ENCODE data around the gene TMEM266.

TMEM266 gene

DNA sequence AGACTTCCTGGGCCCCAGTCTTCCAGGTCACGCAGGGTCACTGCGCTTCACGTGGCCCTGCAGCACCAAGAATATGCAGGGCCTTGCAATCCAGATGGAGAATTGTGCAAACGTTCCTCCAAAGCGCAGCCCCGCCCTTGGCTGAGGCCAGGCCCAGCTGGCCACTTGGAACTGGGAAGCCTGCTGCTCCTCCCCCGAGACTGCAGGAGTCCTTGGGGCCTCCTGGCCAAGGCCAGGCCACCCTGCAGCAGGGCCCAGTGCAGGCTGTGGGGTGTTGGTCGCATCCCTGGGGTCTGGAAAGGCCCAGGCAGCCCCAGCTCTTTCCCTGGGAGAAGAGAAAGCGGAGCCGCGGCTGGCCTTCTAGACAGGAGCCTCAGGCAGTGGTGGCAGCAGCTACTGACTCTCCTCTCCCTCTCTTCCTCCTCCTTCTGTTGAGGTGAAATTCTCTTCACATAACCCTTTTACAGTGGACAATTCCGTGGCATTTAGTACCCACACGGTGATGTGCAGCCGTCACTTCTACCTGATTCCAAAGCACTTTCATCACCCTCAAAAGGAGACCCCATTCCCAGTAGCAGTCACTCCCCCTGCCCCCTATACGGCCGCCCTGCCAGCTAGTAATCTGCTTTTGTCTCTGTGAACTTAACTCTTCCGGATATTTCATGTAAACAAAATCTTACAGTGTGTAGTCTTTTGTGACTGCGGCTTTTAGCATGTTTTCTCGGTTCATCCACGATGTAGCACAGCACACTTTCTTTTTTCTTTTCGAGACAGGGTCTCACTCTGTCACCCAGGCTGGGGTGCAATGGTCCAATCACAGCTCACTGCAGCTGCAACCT, 103.9 kb downstream of the TMEM266 start:
- DNase-seq: no peak

GRCh38 chr15:76164602-76165001, 104.8 kb downstream of the TMEM266 start:
- DNase-seq: no peak

DNA sequence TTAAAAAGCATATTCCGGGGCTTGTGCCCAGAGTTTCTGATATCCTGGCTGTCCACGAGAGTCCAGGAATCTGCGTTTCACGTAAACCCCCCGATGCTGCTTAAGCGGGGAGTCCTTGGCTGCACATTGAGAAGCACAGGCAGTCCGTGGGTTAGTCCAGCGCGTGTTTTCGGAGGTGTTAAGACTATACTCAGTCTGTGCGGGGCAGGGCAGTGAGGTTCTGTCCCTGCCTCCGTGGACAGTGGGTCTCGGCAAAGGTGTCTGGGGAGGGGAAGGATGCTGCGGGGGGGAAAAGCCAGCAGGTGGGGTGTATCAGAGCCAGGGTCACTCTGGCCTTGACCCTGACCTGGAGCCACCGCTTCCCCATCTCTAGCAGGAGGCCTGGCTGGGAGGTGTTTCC, 106.2 kb downstream of the TMEM266 start:
- DNase-seq: no peak

DNA sequence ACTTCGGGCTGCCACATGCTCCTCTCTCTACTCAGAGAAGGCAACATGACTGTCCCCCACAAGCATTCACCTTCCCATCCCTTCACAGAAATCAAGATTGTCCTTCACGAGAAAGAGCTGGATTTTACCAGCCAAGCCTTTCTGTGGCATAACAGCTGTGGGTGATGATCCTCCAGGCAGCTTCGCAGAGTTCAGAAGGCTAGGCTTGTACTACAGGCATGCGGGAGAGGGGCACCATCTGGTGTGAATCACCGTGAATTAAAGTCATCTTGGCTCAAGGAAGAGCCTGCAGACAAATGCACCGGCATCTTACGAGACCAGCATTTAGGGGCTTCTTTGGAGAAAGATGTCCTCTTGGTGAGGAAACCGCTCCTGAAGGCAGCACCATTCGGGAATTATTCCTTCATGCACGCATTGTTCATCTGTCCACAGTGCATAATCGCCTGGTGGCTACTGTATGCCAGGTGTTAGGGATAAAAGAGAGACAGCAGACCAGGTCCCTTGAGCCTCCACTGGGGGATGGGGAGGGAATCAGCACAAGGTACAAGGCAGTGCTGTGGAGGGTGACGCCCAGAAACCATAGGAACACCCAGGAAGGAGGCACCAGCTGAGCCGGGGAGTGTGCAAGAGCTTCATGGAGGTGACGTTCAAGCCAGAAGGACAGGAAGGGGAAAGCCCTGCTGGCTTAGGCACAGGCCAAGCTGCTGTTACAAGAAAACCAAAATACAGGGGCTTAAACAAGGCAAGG, 108.6 kb downstream of the TMEM266 start:
- no peak for DNase-seq

GRCh38 chr15:76169018-76169417, 109.2 kb downstream of the TMEM266 start:
- DNase-seq: no peak

GRCh38 chr15:76169911-76170800, 110.4 kb downstream of the TMEM266 start:
- no peak for DNase-seq

DNA sequence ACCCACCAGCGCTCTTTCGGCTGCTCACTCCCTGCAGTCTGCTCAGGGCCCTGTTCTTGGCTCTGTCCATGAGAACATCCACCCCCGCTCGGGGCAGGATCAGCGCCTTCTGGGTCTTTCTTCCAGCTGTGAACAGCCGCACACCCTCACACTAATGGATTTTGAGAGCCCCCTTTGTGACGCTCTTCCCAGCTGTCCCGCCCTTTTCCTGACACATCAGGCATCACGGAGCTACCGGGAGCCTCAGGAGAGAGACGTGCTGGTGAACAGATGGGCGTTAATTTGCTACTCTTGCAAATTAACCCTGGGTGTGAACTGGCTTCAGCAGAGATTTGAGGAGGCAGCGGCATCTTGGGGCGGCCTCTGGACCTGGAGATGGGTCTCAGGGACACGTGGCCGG, 113.0 kb downstream of the TMEM266 start:
- DNase-seq: no peak

GRCh38 chr15:76173317-76173834, 113.6 kb downstream of the TMEM266 start:
- DNase-seq: no peak

DNA sequence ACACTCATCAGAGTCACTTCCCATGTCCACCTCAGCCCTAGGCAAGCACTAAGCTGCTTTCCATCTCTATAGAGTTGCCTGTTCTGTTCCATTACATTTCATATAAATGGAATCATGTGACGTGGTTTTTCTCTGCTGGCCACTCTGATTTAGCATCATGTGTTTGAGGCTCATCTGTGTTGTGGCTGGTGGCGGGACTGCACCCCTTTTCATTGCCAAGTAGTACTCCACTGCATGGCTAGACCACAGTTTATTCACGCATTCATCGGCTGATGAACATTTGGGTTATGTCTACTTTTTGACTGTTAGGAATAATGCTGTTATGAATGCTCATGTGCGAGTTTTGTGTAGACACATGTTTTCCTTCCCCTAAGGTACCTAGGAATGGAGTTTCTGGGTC, 114.9 kb downstream of the TMEM266 start:
- no peak for DNase-seq

DNA sequence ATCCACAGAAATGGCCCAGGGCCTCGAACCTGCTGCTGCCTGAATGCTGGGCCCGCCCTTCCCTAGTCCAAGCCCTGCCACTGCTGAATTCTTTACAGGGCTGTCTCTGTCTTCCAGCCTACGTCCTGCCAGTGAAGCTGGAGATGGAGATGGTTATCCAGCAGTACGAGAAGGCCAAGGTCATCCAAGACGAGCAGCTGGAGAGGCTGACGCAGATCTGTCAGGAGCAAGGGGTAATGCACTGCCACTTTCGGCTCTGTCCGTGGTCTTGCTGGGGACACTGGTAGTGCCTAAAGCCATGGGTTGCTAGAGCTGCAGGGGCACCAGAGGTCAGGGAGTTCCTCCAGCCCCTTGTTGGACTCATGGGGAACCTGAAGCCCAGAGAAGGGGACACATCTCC, 115.7 kb downstream of the TMEM266 start:
- DNase-seq: no peak

- no peak for DNase-seq
Observed at GRCh38 chr15:76176059-76176458, 116.3 kb downstream of the TMEM266 start.

- no peak for DNase-seq
Observed at GRCh38 chr15:76176487-76177085, 116.8 kb downstream of the TMEM266 start.

DNA sequence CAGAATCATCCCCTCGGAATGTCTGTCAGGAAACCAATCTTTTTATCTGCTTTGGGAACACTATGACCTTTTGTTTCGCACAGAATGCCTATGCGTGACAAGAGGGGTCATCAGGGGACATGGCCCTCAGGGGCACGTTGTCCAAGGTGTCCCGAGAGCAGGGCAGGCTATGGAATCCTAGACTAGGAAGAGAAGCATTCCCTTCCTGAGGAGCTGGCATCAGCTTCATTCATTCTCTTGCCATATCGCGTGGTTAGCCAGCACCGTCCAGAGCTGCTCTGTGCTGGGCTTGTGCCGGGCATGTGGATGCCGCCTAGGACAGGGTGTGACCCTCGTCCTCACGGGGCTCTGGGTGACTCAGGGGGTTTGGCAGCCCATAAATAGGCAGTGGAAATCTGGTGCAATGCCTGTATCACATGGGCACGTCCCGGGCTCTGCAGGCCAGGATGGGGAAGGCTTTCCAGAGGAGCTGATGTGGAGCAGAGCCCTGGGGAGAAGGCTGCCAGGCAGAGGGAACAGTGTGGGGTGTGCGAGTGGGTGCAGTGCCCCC, 117.8 kb downstream of the TMEM266 start:
- no peak for DNase-seq

DNA sequence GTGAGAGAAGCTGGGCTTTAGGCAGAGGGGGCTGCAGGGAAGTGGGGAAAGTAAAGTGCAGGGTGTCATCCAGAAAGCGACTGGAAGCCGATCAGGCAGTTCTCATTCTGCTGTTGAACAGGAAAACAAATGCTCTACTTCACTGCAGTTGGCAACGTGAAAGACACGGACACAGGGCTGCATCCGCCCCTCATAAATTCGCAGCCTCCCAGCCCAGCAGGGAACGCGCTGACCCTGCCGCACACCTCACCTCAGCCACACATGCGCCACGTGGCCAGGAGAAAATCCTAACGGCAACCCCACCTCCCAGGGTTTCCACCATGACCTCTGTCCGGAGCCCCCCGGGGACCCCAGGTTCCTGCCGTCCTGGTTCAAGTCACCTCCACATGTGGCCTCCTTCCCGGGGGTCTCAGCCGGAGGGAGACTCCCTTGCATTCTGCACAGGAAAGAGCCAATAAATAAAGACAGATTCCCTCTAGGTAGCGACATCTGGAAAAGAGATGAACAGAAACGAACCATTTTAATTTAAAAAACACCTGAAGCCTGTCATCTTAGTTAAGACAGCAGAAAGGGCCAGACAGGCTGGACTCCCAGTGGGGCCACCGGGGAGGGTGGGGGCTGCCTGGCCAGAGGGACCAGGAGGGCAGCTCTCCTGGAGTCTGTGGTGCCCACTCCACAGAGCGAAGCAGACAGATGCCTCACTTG, 118.7 kb downstream of the TMEM266 start:
- no peak for DNase-seq

DNA sequence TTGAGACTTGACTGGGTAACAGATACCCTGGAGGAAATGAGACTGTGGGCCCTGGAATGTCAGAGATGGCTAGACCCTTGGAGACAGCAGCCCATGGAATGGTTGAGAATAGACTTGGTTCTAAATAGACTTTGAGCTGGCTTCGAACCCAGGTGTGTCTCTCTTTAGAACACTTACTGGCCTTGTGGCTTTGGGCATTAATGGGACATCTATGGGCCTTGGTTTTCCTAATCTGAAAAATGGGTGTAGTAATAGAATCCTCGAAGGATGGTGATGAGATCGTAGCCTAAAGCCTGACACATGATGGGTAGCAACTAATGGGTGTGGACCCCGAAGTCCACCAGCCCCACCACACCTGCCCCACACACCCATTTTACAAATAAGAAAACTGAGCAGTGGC, 119.2 kb downstream of the TMEM266 start:
- no peak for DNase-seq

GRCh38 chr15:76180321-76180720, 120.5 kb downstream of the TMEM266 start:
- DNase-seq: no peak

DNA sequence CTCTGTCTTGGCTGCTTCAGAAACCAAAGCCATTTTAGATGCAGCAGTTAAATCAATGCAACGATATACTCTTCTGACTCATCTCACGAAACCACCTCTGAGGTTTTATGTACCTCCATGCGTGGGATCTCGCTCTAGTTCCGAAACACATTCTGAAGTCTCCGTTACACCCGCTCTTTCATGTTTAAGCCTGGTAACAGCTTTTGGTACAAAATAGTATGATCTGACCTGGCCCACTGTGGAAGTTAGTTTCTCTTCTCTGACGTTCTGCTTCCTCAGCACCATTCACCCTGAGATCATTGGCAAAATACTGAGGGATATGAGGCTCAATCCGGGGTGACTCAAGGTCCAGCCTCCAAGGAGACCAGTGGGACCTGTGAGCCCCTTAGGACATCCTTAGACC, 121.9 kb downstream of the TMEM266 start:
- no peak for DNase-seq

DNA sequence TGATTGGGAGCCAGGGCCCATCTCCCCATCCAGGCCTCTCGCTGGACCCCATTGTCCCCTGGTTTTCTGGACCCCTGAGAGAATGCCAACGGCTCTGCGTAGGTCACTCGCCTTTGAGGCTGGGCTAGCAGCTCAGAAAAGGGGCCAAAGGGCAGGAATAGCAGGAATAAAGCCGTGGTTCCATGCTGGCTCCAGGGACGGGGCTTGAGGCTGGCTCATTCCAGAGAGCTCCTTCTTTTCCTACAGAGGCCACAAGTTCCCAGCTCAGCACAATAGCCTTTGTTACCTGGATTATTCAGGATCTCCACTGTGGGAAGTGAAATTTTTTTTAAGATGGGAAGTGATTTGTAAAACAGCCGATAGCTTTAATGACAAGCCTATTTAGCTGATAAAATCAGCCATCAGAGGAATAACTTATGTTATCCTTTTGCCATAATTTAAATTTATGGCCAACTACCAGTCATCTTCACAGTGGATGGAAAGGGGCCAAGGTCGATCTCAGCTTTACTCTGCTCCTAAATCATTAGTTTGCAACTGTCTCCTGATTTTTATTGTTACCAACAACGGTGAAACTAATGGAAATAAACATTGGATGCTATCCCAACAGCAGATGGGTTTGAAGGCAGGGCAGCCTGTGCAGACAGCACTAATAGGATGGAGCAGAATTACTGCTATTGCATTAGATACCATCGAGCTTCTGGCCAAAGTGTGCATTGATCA, 124.3 kb downstream of the TMEM266 start:
- no peak for DNase-seq

GRCh38 chr15:76184650-76185035, 124.9 kb downstream of the TMEM266 start:
- DNase-seq: no peak

- no peak for DNase-seq
Observed at GRCh38 chr15:76185716-76186115, 125.9 kb downstream of the TMEM266 start.

GRCh38 chr15:76187163-76187562, 127.4 kb downstream of the TMEM266 start:
- no peak for DNase-seq
